K562 (cell line): ENCODE measurements around the gene SRCIN1. TPM values are rescaled to one million over a fixed set of nuclear protein-coding genes. Genes with fewer than 3 reads are reported as not detected.
"Not testable (repeated sequence)": the region's sequence is repeated elsewhere in the genome, so short reads cannot be mapped to it uniquely, and the experiment has no call there.

Source experiments
- ATAC-seq: fragments of 200-7000 bp; cut with Tn5 transposase; 3 replicates; pipeline ENCODE4 v1.9.1; 2020; ENCODE audit warnings: moderate library complexity
- BruUV-seq: library from RNA; stranded (reverse); fragments of 400-500 nt; replicated peaks from 2 replicates; lab custom pipeline; 2021; lab: Mats Ljungman, UMichigan
- CTCF ChIA-PET: fragments of 300-600 bp; formaldehyde crosslinking; extraction: SDS; loops from one replicate; lab custom pipeline; 2021; ENCODE audit warnings: low intra/inter-chr PET ratio; lab: Yijun Ruan, JAX
- POLR2A ChIA-PET: fragments of 300-600, 350-650 bp; sonication (Branson Sonifier 250); formaldehyde crosslinking; extraction: SDS; loops from one replicate; lab custom pipeline; 2021; ENCODE audit warnings: antibody characterized with exemption, inconsistent platforms; lab: Yijun Ruan, JAX
- DNase-seq, 4 experiments: peaks; one replicate each; pipeline versions ENCODE4 v3.0.0 to v3.0.0-alpha.2; 2011 to 2018; ENCODE audit warnings: low spot score in 3 of 4, mixed read lengths in 3 of 4; ENCODE audit errors: extremely low read depth in 1 of 4
- FAIRE-seq: peaks from 2 replicates; lab custom pipeline; 2011; peaks lifted over from hg19 to GRCh38; lab: Jason Lieb, UNC
- H2AFZ ChIP-seq: 2 replicates; pipeline ENCODE4 v1.6.0; 2011; ENCODE audit warnings: low read depth, low read length, control low read depth, inconsistent platforms
- H3K27ac ChIP-seq: fragments of 200-600 bp; 3 replicates; pipeline ENCODE4 v1.8.0; 2011; ENCODE audit warnings: low read depth, mild to moderate bottlenecking, control low read depth, inconsistent platforms, low read length, moderate library complexity, mixed read lengths; ENCODE audit errors: extremely low read depth
- H3K27me3 ChIP-seq, 2 experiments: fragments of 300-600 bp in 1 of 2; 2 replicates in 1 of 2; 3 replicates in 1 of 2; pipeline versions ENCODE4 v1.6.0 to v1.8.0; 2011; ENCODE audit warnings: inconsistent platforms in 2 of 2, low read length in 2 of 2, mild to moderate bottlenecking in 1 of 2, mixed read lengths in 1 of 2, moderate library complexity in 1 of 2; ENCODE audit not compliant: control insufficient read depth in 2 of 2, insufficient read depth in 2 of 2
- H3K36me3 ChIP-seq: fragments of 300-600 bp; 3 replicates; pipeline ENCODE4 v1.8.0; 2011; ENCODE audit warnings: mild to moderate bottlenecking, low read length, inconsistent platforms; ENCODE audit not compliant: control insufficient read depth, insufficient read depth
- H3K4me1 ChIP-seq, 2 experiments: fragments of 200-600 bp in 1 of 2; replicated peaks in 1 of 2; 2 replicates in 1 of 2; 3 replicates in 1 of 2; pipeline versions ENCODE4 v1.5.1 to v1.8.0; 2011; ENCODE audit warnings: inconsistent platforms in 2 of 2, low read length in 2 of 2, mild to moderate bottlenecking in 1 of 2, mixed read lengths in 1 of 2, moderate library complexity in 1 of 2; ENCODE audit not compliant: control insufficient read depth in 2 of 2, insufficient read depth in 2 of 2
- H3K4me2 ChIP-seq: 2 replicates; pipeline ENCODE4 v1.6.1; 2011; ENCODE audit warnings: low read length, control low read depth, inconsistent platforms, mixed read lengths; ENCODE audit not compliant: insufficient read depth
- H3K4me3 ChIP-seq: fragments of 200-600 bp; sonication (generic), shearing (Covaris generic); 2 replicates; pipeline ENCODE4 v1.5.1; 2016; ENCODE audit warnings: control low read depth, inconsistent platforms
- H3K79me2 ChIP-seq: fragments of 200-600 bp; 3 replicates; pipeline ENCODE4 v1.8.0; 2011; ENCODE audit warnings: low read length, inconsistent platforms; ENCODE audit not compliant: control insufficient read depth, insufficient read depth
- H3K9ac ChIP-seq, 2 experiments: 2 replicates each; pipeline versions ENCODE4 v1.6.0 to v1.6.1; 2011; ENCODE audit warnings: low read depth in 2 of 2, low read length in 2 of 2, control low read depth in 1 of 2, inconsistent platforms in 1 of 2, mild to moderate bottlenecking in 1 of 2, mixed read lengths in 1 of 2; ENCODE audit not compliant: insufficient read depth in 1 of 2
- H3K9me1 ChIP-seq: one replicate; pipeline ENCODE4 v1.6.0; 2011; ENCODE audit warnings: inconsistent platforms, mild to moderate bottlenecking, low read length, moderate library complexity; ENCODE audit not compliant: control insufficient read depth, insufficient read depth
- H3K9me3 ChIP-seq: replicated peaks from 2 replicates; pipeline ENCODE4 v1.5.1; 2011; ENCODE audit warnings: low read depth, low read length, inconsistent platforms; ENCODE audit not compliant: control insufficient read depth, insufficient read depth
- H4K20me1 ChIP-seq: replicated peaks from 2 replicates; pipeline ENCODE4 v1.6.1; 2011; ENCODE audit warnings: low read length, inconsistent platforms, mixed read lengths; ENCODE audit not compliant: control insufficient read depth, insufficient read depth
- ARID2 ChIP-seq: fragments of 450-650 bp; IDR thresholded peaks from 2 replicates; pipeline ENCODE4 v1.6.1; 2017; ENCODE audit warnings: antibody characterized with exemption, mild to moderate bottlenecking
- CC2D1A ChIP-seq: fragments of 450-650 bp; IDR thresholded peaks from 2 replicates; pipeline ENCODE4 v1.6.1; 2017; ENCODE audit warnings: mild to moderate bottlenecking
- RB1 ChIP-seq: fragments of 450-650 bp; IDR thresholded peaks from 2 replicates; pipeline ENCODE4 v1.6.1; 2017; ENCODE audit warnings: low read depth, mild to moderate bottlenecking
- SMC3 ChIP-seq: conservative IDR thresholded peaks from 2 replicates; pipeline ENCODE4 v1.6.1; 2011; ENCODE audit warnings: low read depth, low read length, improper control_type of control experiment; ENCODE audit not compliant: insufficient read depth
- WGBS: fragments of 100-300 bp; shearing (Covaris generic); methylation state at CpG from one replicate; pipeline ENCODE4 v1.1.6; 2016; ENCODE audit warnings: low coverage, mixed read lengths; ENCODE audit not compliant: insufficient coverage; ENCODE audit errors: missing lambda C conversion rate; 5-methylcytosine and 5-hydroxymethylcytosine counted together
- in situ Hi-C: fragments of 300-500 bp; cut with MboI; formaldehyde crosslinking; loops from 4 replicates; pipeline ENCODE4 v1.15.0; 2018; ENCODE audit warnings: inconsistent platforms, mixed read lengths
- intact Hi-C: fragments of 100-400 bp; cut with micrococcal nuclease; formaldehyde crosslinking; loops from 2 replicates; pipeline ENCODE4 v1.14.2; 2022
- polyA plus RNA-seq, 8 experiments: library from polyadenylated mRNA; depleted of rRNA in 4 of 8; stranded (reverse) in 5 of 8; unstranded in 3 of 8; fragments of >200 nt; fragmentation: Nextera tagmentation in 2 of 8; fragmentation: Illumina TruSeq in 1 of 8; extraction: Ambion mirVana in 2 of 8; extraction: Trizol in 1 of 8; gene quantifications; 2 replicates each; pipeline versions ENCODE4 v1.2.1 to v1.2.3, GENCODE V29; 2011 to 2014; ENCODE audit warnings: inconsistent platforms in 1 of 8, missing spikeins in 1 of 8
- total RNA-seq, 7 experiments: library from RNA; depleted of rRNA in 6 of 7; stranded (reverse); fragments of >200 nt in 6 of 7; fragmentation: Illumina TruSeq in 2 of 7; extraction: Trizol in 2 of 7; gene quantifications; 2 replicates each; pipeline versions ENCODE4 v1.2.1 to v1.2.3, GENCODE V29; 2011 to 2021; ENCODE audit warnings: low replicate concordance in 1 of 7
- TF ChIP-seq, protein P1 (sequence below): fragments of 450-650 bp; formaldehyde crosslinking; IDR thresholded peaks from 2 replicates; pipeline ENCODE4 v1.4.0; 2020; ENCODE audit warnings: mild to moderate bottlenecking, moderate library complexity
- TF ChIP-seq, protein P2 (sequence below), 2 experiments: fragments of 450-650 bp; formaldehyde crosslinking in 1 of 2; IDR thresholded peaks; 2 replicates each; pipeline versions ENCODE4 v1.4.0 to v1.6.1; 2014 to 2020; ENCODE audit warnings: mild to moderate bottlenecking in 2 of 2, borderline replicate concordance in 1 of 2, low read depth in 1 of 2
- TF ChIP-seq, protein P3 (sequence below), 3 experiments: IDR thresholded peaks in 2 of 3; conservative IDR thresholded peaks in 1 of 3; 2 replicates each; pipeline ENCODE4 v1.5.1; 2011 to 2012; ENCODE audit warnings: low read length in 3 of 3, mild to moderate bottlenecking in 3 of 3, control low read depth in 2 of 3, improper control_type of control experiment in 1 of 3, inconsistent platforms in 1 of 3, low read depth in 1 of 3, mixed read lengths in 1 of 3, moderate library complexity in 1 of 3; ENCODE audit not compliant: insufficient read depth in 2 of 3

Gene SRCIN1
- total and polyA plus RNA-seq, 9 of the 15 experiments (the other 6 are each of a cell fraction or from before 2014, with no cell fraction given) = 0.09 to 0.33 (median 0.13) TPM; not detected in 6

DNA sequence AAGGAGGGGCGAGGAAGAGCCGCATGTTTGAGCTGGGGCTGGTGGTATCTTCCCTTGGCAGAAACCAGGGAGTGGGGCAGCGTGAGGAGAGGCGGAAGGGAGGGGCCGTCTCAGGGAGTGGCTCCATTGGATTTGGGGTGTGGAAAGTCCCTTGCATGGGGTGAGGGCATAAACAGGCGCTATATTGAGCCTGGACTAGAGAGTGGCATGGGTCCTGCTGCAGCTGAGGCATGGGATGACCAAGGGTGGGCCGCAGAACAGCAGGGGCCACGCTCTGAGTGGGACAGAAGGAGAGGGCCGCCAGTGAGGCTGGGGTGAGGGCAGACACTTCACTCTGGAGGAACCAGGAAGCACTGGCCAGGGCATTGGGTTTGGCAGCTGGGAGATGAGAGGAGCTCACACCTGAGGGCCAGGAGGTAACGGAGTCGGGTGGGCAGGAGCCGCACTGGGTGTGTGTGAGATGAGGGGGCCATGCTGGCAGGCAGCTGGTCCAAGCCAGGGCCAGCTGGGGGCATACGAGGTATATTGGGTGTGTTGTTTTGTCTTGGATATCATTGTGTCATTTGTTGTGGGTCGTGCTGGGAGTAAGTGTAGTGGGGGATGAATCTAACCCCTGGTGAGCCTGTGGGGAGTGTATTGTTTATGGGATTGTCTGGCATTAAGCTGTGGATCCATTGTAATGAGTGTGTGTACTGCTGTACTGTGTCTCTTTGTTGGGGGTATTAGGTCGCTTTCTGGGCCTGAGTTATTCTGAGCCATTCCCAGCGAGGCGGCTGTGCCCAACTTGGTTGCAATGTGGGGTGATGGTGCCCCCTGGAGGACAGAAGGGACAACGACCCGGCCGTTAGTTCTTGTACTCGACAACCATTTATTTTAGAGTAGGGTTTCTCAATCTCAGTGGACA lies 121.3 kb downstream of the SRCIN1 start:
- in situ Hi-C loops = loop anchor here (5.0 kb wide), 1 partner anchor 42 kb away; no protein-coding TSS in a partner anchor
- TF ChIP-seq, protein P1, sequence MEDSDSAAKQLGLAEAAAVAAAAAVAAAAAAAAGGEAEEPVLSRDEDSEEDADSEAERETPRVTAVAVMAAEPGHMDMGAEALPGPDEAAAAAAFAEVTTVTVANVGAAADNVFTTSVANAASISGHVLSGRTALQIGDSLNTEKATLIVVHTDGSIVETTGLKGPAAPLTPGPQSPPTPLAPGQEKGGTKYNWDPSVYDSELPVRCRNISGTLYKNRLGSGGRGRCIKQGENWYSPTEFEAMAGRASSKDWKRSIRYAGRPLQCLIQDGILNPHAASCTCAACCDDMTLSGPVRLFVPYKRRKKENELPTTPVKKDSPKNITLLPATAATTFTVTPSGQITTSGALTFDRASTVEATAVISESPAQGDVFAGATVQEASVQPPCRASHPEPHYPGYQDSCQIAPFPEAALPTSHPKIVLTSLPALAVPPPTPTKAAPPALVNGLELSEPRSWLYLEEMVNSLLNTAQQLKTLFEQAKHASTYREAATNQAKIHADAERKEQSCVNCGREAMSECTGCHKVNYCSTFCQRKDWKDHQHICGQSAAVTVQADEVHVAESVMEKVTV (CRISPR knock-in tag) = peak; percentile 67; the same call in 1 of the 2 replicates
- TF ChIP-seq CC2D1A (peak; percentile 63; the same call in 1 of the 2 replicates), RB1 (0 out of 2 replicates have a peak, but pooled peaks have one; percentile 22), SMC3 (peak; percentile 86), ARID2 (peak; percentile 64; the same call in 1 of the 2 replicates)
- TF ChIP-seq, protein P2, sequence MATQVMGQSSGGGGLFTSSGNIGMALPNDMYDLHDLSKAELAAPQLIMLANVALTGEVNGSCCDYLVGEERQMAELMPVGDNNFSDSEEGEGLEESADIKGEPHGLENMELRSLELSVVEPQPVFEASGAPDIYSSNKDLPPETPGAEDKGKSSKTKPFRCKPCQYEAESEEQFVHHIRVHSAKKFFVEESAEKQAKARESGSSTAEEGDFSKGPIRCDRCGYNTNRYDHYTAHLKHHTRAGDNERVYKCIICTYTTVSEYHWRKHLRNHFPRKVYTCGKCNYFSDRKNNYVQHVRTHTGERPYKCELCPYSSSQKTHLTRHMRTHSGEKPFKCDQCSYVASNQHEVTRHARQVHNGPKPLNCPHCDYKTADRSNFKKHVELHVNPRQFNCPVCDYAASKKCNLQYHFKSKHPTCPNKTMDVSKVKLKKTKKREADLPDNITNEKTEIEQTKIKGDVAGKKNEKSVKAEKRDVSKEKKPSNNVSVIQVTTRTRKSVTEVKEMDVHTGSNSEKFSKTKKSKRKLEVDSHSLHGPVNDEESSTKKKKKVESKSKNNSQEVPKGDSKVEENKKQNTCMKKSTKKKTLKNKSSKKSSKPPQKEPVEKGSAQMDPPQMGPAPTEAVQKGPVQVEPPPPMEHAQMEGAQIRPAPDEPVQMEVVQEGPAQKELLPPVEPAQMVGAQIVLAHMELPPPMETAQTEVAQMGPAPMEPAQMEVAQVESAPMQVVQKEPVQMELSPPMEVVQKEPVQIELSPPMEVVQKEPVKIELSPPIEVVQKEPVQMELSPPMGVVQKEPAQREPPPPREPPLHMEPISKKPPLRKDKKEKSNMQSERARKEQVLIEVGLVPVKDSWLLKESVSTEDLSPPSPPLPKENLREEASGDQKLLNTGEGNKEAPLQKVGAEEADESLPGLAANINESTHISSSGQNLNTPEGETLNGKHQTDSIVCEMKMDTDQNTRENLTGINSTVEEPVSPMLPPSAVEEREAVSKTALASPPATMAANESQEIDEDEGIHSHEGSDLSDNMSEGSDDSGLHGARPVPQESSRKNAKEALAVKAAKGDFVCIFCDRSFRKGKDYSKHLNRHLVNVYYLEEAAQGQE (IDR thresholded peaks at IDR 0.05; ENCODE audit: borderline replicate concordance) = peak; percentile 81; the same call in 1 of the 2 replicates
- TF ChIP-seq, protein P2 (CRISPR knock-in tag; IDR thresholded peaks at IDR 0.05; ENCODE audit: low read depth) = not testable (repeated sequence)
- TF ChIP-seq, protein P3, sequence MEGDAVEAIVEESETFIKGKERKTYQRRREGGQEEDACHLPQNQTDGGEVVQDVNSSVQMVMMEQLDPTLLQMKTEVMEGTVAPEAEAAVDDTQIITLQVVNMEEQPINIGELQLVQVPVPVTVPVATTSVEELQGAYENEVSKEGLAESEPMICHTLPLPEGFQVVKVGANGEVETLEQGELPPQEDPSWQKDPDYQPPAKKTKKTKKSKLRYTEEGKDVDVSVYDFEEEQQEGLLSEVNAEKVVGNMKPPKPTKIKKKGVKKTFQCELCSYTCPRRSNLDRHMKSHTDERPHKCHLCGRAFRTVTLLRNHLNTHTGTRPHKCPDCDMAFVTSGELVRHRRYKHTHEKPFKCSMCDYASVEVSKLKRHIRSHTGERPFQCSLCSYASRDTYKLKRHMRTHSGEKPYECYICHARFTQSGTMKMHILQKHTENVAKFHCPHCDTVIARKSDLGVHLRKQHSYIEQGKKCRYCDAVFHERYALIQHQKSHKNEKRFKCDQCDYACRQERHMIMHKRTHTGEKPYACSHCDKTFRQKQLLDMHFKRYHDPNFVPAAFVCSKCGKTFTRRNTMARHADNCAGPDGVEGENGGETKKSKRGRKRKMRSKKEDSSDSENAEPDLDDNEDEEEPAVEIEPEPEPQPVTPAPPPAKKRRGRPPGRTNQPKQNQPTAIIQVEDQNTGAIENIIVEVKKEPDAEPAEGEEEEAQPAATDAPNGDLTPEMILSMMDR (IDR thresholded peaks at IDR 0.05 in 2 of 3, conservative IDR thresholded peaks at IDR 0.05 in 1 of 3; ENCODE audit: insufficient read depth in 2 of 3, low read depth in 1 of 3, low read length in 3 of 3) = peak; percentile 74 to 83 (median 78)

More for the DNA sequence above, 121.3 kb downstream of the SRCIN1 start:
- intact Hi-C loops = loop anchor here (1.0 to 2.0 kb wide), 2 partner anchors 40 to 61 kb away; no protein-coding TSS in a partner anchor
- H3K4me1 ChIP-seq, H3K4me3 ChIP-seq, H3K9me1 ChIP-seq, H3K36me3 ChIP-seq, H3K9me3 ChIP-seq, H3K4me2 ChIP-seq, POLR2A ChIA-PET, FAIRE-seq, BruUV-seq, H3K79me2 ChIP-seq, H3K27ac ChIP-seq, H3K9ac ChIP-seq, H4K20me1 ChIP-seq, H2AFZ ChIP-seq: not testable (repeated sequence)
- DNase-seq = peak; percentile 44 to 74 (median 48)
- H3K27me3 ChIP-seq = peaks cover 0 to 16% of the 10 kb centered on the region in 2 experiments; a peak in 2 of 5 replicates
- CTCF ChIA-PET = interaction anchor here (0.9 to 1.0 kb wide), 2 partner anchors 41 to 61 kb away, joined by 3 to 8 read pairs; no protein-coding TSS in a partner anchor
- 13% methylated on average over 17 of the region's 21 CpGs for WGBS
- peak; percentile 95 for ATAC-seq
